IPS-NIHi7 (cell line): Measurements from ENCODE around the gene MYO1D.

Experiments
- DNase-seq: peaks from one replicate; pipeline ENCODE4 v3.0.0; 2012; ENCODE audit warnings: mixed read lengths; ENCODE audit errors: extremely low spot score

MYO1D gene

DNA sequence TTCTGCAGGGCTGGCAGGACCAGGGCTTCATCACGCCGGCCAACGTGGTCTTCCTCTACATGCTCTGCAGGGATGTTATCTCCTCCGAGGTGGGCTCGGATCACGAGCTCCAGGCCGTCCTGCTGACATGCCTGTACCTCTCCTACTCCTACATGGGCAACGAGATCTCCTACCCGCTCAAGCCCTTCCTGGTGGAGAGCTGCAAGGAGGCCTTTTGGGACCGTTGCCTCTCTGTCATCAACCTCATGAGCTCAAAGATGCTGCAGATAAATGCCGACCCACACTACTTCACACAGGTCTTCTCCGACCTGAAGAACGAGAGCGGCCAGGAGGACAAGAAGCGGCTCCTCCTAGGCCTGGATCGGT lies 388.8 kb downstream of the MYO1D start:
- DNase-seq, result no peak

DNA sequence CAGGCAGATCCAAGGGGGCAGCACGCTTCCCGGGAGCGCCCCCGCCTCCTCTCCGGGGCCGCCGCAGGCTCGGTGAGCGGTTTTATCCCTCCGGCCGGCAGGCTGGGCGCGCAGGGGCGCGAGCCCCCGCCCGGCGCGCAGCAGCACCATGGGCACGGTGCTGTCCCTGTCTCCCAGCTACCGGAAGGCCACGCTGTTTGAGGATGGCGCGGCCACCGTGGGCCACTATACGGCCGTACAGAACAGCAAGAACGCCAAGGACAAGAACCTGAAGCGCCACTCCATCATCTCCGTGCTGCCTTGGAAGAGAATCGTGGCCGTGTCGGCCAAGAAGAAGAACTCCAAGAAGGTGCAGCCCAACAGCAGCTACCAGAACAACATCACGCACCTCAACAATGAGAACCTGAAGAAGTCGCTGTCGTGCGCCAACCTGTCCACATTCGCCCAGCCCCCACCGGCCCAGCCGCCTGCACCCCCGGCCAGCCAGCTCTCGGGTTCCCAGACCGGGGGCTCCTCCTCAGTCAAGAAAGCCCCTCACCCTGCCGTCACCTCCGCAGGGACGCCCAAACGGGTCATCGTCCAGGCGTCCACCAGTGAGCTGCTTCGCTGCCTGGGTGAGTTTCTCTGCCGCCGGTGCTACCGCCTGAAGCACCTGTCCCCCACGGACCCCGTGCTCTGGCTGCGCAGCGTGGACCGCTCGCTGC lies 389.3 kb downstream of the MYO1D start:
- DNase-seq, result peak; percentile 41

DNA sequence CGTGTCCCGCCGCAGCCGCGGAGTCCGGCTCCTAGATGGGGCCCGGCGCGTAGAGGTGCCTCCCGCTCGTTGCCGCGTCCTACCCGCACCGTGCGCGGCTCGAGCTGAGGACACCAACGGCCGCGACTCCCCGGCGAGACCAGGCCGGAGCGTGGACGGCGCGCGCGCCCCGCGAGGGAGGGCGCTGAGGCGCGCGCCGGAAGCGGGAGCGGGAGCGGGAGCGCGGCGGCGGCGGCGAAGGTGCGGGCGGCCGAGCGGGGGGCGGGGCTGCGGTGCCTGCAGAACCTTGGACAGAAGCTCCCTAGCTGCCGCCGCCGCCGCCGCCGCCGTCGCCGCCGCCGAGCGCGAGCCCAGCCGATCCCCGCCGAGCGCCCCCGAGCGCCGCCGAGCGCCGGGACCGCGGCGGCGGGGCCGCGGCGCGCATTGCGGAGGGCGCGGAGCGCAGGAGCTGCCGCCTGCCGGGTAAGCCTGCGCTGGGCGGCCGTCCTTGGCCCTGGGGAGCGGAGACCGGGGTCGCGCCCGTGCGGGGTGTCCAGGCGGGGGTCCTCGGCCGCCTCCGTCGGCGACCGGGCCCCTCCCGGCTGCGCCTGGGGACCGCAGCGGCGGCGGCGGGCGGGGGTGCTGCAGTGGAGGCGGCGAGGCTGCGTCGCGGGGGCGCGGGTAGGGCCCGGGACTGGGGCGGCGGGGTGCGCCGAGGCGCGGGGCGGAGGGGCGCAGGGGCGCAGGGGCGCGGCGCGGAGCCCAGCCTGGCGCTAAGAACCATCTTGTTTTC lies 390.0 kb downstream of the MYO1D start, which contains the start of gene CDK5R1:
Gene CDK5R1, plus strand, starts transcription at position 293 of the 772 bp plus-strand sequence. CDS start 628 bp downstream, outside the sequence.
- peak; percentile 84 for DNase-seq

DNA sequence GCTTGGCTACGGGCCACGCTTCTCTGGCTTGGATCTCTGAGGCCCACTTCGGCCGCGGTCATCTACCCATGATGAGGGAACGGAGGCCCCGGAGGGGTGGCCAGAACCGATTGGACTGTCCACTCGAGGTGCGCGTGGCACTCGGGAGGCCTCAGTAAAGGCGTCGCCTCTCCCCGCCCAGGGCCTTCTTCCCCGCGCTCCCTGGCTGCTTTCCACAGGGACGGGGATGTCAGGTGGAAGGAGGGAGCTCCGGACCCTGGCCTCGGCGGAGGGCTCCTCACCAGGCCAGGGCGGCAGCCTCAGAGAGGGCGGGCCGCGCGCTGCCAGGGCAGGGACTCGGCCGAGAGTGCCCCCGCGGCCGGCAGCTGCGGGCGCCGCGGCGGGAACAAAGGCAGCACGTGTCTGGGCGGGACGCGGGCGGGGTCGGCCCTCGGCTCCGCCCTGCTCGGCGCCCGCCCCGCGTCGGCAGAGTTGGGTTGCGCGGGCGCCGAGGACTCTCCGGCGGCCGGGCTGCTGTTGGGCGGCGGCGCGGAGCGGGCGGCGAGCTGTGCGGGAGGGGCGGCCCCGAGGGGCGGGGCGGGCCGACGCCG lies 390.7 kb downstream of the MYO1D start:
- peak; percentile 87 for DNase-seq

DNA sequence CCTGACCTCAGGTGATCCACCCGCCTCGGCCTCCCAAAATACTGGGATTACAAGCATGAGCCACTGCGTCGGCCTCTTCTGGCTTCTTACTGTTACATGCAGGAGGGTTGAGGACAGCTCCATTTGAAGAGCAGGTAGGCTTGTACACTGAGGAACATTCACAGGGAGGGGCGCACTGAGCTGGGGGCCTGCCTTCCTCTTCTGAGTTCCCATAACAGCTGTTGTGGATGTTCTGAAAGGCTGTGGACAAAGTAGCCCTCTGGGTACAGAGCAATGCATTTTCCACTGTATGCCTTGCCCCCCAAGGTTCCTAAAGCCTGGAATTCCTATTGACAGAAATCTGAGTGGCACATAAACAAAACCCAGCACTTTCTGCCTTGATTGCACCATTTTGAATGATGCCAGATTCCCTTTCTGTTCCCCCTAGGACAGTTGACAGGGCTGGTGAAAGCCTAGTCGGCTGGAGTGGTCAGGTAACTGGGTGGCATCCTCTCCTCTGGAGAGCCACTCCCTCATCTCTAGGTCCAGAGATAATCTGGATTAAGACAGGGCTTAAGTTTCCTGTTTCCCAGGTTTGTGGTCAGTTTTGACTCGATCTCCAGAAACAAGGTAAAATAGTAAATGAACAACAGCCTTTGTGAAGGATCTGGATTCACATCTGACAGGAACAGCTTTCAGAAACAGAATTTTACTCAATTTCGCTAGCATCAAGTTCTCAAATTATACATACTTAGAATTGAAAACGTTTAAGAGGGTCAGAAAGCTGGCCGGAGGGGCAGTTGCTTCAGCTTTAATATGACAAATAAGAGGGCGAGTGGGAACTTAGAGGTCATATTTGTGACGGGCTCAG lies 391.4 kb downstream of the MYO1D start:
- no peak for DNase-seq

DNA sequence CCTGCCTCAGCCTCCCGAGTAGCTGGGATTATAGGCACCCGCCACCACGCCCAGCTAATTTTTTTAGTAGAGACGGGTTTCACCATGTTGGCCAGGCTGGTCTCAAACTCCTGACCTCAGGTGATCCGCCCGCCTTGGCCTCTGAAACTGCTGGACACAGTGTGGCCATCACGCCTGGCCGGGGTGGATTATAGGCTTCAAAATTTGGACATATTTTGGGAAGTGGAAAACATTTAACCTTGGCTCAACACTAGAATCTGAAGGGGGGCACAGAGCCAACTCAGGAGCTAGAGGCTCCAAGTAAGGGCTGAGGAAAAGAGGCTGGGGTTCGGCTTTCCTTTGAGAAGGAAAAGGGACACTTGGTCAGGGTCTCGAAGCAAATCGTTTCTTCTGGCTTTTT lies 392.3 kb downstream of the MYO1D start:
- no peak for DNase-seq

DNA sequence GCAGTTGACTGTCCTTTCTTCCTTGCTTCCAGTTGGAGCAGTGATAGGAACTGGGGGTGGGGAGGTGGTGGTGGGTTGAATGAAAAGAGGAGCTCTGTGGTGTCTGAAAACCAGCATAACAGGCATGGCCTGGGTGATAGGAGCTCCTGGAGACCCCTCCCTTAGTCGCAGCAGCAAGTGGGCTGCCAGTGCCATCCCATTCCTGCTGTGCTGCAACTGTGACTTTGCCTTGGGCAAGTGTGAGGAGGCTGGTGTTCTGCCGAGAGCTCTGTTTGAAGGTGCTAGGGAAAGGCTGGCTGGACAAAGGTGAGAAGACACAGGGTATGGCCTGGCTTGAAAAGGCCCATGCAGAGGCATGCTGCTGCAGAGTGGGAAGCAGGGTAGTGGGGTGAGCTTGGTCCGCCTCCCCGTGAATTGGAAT lies 392.9 kb downstream of the MYO1D start:
- DNase-seq, result no peak

DNA sequence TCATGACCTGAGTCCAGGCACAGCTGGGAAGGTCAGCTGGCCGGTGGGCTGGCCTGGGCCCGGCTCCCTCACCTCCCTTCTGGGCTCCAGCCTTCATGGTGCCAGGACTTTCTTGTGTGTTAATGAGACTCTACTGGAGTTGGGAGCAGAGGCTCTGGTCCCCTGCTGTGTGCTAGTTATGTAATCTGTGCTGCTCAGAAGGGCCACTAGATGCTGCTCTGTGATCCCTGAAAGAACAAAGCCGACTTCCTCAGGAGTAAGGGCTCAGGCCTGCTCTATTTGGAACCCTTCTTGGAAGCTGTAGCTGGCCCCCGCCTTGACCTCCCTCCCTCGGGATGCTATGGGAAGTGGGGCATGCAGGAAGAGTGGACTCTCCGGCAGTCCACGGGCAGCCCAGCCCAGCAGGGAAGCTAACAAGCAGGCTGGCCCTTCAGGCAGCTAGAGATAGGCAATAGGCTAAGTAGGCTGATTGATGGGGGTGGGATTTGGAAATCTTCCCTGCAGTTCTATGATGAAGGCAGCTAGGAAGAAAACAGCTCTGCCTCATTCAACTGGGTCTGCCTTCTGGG lies 393.4 kb downstream of the MYO1D start:
- peak; percentile 82 for DNase-seq

DNA sequence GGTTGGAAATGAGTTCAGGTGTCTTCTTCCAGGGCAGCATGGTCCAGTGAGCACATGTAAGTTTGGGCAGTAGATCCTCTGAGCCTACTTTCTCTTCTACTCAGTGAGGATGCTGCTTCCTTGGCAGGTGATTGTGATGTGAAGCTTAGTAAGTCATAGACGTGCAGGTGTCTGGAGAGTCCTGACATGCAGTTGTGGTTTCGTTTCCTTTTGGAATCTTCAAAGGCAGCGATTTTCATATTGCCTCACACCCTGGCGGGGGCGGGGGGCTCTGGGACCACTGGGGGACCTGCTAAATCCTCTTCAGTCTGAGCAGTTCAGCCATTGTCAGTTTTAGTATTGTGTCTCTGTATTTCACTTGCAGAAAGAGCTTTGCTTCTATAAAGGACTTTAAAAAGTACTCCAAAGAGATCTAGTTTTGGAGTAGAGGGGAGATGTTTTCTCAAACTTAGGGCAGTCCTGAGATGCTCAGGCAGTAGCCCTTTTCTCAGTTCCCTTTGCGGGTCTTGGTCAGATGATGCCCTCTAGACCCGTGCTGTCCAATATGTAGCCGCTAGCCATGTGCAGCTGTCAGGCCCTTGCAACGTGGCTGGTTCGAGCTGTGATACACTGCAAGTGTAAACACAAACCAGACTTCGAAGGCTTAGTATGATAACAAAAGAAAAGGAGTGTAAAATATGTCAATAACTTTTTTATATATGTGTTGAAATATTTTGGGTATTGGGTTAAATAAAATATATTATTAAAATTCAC lies 394.2 kb downstream of the MYO1D start:
- no peak for DNase-seq

DNA sequence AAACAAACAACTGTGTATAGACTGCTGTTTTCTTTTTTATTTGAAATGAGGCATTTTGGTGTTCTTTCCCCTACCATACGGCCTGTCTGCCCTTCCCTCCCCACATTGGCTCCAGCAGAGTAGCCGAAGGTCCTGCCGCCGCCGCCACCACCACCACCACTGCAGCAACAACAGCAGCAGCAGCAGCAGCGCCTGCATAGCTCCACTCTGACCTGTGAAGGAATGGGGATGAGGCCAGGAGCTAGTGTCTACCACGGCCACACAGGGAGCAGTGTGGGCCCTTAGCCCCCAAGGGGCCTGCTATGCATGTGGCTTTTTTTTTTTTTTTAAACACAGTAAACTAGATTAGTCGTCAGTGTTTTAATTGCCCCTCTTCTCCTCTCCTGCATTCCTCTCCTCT lies 395.7 kb downstream of the MYO1D start:
- DNase-seq, result no peak

DNA sequence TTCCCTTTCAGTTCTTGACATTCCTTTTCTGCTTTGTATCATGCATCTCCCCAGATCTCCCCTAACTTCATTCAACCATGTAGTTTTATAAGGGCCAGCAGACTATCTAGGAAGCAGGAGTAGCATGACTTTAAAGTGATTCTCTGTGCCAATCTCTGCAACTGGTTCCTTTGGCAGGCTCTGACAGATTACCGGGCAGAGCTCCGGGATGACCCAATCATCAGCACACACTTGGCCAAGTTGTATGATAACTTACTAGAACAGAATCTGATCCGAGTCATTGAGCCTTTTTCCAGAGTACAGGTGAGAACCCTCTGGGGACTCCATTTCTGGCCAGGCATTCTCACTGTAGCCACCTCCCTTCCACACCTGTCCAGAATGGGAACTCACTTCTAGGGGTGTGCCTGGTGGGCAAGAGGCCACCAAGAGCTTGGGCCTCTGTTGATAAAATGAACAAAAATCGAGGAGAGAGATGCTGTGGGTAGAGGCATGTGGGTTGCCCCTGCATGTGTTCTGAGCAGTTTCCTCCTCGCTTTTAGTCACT lies 397.8 kb downstream of the MYO1D start:
- no peak for DNase-seq

DNA sequence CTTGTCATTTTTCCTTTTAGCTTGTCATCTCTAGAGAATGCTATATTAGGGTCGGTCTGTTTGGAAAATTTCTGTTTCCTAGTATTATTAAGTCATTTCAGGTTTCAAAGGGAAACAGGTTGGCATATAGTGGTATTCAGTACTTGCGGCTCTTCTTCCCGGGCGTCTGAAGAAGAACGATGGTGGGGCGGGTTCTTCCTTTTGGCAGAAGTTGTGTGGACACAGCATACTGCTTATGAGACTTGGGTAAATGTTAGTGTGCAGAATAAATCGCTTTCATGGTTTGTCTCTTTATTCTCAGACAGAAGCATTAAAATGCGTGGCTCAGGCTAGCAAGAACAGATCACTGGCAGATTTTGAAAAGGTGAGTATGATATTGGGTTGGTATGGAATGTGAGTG lies 399.7 kb downstream of the MYO1D start:
- DNase-seq, result no peak

DNA sequence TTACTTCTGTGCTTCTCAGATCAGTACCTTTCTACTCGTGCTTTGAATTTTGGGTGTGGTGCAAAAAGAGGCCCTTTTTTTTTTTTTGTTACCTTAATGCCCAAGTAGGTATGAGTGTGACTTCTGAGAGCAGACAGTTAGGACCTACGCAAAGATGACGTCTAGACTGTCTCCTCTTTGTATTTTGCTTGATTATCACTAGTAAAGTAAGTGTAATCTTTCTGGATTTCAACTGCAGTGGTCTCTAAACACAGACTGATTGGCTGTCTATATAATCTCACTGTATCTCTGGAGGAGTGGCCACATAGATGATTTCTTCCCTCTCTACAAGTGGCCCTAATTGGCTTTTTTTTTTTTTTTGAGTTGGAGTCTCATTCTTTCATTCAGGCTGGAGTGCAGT lies 401.7 kb downstream of the MYO1D start:
- no peak for DNase-seq

DNA sequence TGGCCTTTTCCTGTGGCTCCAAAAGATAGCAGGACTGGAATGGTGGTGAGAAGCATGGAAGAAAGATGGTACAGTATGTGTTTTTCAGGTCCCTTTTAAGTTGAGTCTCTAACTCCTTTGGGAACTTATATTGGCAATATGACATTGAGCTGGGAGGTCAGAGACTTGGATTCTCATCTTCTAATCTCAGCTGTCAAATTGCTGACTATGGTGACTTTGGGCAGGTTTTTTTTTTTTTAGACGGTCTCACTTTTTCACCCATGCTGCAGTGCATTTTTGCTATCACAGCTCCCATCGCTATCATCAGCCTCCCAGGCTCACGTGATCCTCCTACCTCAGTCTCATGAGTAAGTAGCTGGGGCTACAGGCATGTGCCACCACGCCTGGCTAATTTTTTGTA lies 405.3 kb downstream of the MYO1D start:
- no peak for DNase-seq

DNA sequence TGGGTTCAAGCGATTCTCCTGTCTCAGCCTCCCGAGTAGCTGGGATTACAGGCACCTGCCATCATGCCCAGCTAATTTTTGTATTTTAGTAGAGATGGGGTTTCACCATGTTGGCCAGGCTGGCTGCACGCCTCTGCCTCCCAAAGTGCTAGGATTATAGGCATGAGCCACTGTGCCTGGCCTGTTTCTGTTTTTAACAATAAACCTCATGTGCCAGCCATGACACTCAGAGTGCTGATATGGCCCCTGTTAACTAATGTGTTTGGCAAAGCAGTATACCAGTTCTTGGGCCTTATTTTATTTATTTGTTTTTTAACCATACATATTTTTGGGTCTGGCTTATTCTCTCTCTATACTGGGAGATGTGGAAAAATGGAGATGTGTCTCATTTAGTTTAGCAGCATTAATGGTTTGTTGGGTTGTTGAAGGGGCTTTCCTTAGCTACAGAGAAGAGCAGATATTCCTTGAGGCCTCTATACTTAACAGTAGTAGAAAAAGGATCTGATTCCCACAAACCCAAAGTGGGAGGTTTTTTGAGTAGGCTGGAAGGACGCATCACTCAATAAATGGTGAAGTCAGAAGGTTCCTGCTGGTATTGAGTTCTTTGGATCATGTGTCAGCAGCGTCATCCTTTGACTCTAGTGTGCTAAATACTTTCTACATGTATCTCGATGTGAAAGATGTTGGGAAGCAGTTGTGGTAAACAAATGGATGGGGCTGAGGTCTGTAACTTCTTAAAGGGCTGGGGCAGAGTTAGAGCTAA lies 406.3 kb downstream of the MYO1D start:
- no peak for DNase-seq

DNA sequence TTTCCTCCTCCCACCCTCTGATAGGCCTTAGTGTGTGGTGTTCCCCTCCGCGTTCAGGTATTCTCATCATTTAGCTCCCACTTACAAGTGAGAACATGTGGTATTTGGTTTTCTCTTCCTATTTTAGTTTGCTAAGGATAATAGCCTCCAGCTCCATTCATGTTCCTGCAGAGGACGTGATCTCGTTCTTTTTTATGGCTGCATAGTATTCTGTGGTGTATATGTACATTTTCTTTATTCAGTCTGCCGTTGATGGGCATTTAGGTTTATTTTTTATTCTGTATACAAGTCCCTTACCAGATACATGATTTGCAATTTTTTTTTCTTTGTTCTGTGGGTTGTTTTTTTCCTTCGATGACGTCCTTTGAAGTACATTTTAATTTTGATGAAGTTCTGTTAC lies 409.0 kb downstream of the MYO1D start:
- DNase-seq, result no peak

DNA sequence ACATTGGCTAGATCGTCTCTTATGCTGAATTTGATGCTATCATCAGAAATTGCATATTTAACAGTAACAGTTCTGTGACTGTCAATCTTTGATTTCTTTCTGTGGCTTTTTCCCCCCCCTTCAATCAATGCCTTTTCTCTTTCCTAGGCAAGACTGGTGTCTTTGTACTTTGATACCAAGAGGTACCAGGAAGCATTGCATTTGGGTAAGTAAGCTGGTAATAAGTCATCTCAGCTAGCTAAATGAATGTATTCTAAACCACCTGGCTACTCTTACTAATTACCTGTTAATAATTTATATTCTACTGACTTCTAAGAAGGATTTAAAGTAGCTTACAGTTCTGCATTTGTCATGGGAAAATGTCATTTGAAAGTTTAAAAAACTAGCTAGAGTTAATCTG lies 412.6 kb downstream of the MYO1D start:
- no peak for DNase-seq

DNA sequence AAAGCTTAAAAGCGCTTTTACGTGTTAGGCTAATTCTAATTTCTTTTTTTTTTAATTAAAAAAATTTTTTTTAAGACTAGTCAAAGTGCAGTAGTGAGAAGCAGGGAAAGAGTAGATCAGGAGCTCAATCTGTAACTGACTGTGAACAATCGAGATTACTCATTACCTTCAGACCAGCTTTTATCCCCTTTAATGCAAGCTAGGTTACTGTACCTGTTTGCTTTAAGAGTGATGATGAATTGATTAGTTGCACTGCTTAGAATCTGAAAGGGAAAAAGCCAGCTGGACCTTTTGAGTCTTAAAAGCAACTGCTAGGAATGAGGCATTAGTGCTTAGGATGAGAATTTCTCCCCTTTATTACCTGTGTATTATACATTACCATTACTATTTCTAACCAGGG lies 413.6 kb downstream of the MYO1D start:
- DNase-seq, result no peak

DNA sequence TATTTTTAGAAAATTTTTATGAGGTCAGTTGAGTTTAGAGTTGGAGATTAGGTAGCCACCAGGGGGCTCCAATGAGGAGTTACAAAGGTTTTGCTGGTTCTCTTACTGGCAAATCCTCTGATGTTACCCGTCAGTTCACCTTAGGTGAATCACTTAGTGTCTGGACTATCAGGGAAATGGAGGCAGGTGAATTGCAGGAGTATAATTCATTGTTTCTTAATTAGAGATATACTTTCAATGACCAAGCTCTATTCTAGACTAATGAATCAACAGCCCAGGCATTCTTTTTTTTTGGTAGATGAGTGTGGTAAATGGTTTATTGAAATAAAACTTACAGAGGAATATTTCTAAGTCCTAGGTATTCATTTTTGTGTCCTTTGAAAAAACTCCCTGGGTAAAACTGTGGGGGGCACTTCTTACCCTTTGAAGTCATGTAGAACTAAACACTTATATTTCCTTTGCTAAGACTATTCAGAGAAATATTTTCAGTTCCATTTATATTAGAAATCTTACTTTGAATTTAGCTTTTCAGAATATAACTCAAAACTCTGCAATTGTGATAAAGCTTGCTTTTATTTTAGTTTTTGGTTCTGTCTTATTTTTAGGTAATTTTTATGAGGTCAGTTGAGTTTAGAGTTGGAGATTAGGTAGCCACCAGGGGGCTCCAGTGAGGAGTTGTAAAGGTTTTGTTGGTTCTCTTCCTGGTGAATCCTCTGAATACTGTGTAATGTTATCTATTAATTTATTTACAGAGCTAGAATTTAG lies 414.9 kb downstream of the MYO1D start:
- peak; percentile 57 for DNase-seq
